Memory B cell (primary cell): ENCODE measurements around the gene GARIN6.

ENCODE experiments used
- ATAC-seq: fragments of 150-1000 bp; cut with Tn5 transposase; 2 replicates; pipeline ENCODE4 v1.10.0; 2021; ENCODE audit warnings: low read depth, mild to moderate bottlenecking, moderate library complexity
- DNase-seq, 2 donors: peaks; one replicate each; pipeline ENCODE4 v3.0.0; 2022; ENCODE audit warnings: low spot score in 2 of 2
- H3K27ac Mint-ChIP-seq: one replicate; pipeline ENCODE4 v1.8.0; 2022; ENCODE audit warnings: mild to moderate bottlenecking, moderate library complexity, mixed read lengths
- H3K27me3 Mint-ChIP-seq: one replicate; pipeline ENCODE4 v1.8.0; 2022; ENCODE audit warnings: mixed read lengths
- H3K36me3 Mint-ChIP-seq: one replicate; pipeline ENCODE4 v1.8.0; 2022; ENCODE audit warnings: mild to moderate bottlenecking, mixed read lengths
- H3K4me1 Mint-ChIP-seq: one replicate; pipeline ENCODE4 v1.8.0; 2022; ENCODE audit warnings: mixed read lengths
- H3K4me3 Mint-ChIP-seq: one replicate; pipeline ENCODE4 v1.8.0; 2022; ENCODE audit warnings: mild to moderate bottlenecking, moderate library complexity, mixed read lengths
- H3K9me3 Mint-ChIP-seq: one replicate; pipeline ENCODE4 v1.8.0; 2022; ENCODE audit warnings: mixed read lengths

The GARIN6 gene

GRCh38 chr12:99658671-99659349 is 11.3 kb downstream of the GARIN6 start:
- no peak overlapping the region for H3K4me3 Mint-ChIP-seq
- no peaks in the 10 kb centered on the region for H3K4me1 Mint-ChIP-seq
- no peak overlapping the region for H3K27ac Mint-ChIP-seq

GRCh38 chr12:99670635-99671034 is 23.1 kb downstream of the GARIN6 start:
- H3K4me3 Mint-ChIP-seq = no peak overlapping the region
- no peak for ATAC-seq
- no peaks in the 10 kb centered on the region for H3K4me1 Mint-ChIP-seq
- H3K36me3 Mint-ChIP-seq = no peaks in the 10 kb centered on the region
- H3K27me3 Mint-ChIP-seq = no peaks in the 10 kb centered on the region
- peaks cover 10% of the 10 kb centered on the region for H3K9me3 Mint-ChIP-seq
- no peak for DNase-seq
- no peak overlapping the region for H3K27ac Mint-ChIP-seq

More at GRCh38 chr12:99658671-99659349, 11.3 kb downstream of the GARIN6 start:
- Mint-ChIP-seq H3K36me3 (no peaks in the 10 kb centered on the region), H3K9me3 (peaks cover 1% of the 10 kb centered on the region), H3K27me3 (no peaks in the 10 kb centered on the region)
- ATAC-seq = no peak
- no peak for DNase-seq

GRCh38 chr12:99680276-99680675 is 32.7 kb downstream of the GARIN6 start:
- peaks cover 5% of the 10 kb centered on the region for H3K9me3 Mint-ChIP-seq
- DNase-seq (no peak), ATAC-seq (no peak)
- H3K4me1 Mint-ChIP-seq = no peaks in the 10 kb centered on the region
- H3K4me3 Mint-ChIP-seq = no peak overlapping the region
- no peaks in the 10 kb centered on the region for H3K36me3 Mint-ChIP-seq
- no peaks in the 10 kb centered on the region for H3K27me3 Mint-ChIP-seq
- no peak overlapping the region for H3K27ac Mint-ChIP-seq

GRCh38 chr12:99686142-99686541 is 38.6 kb downstream of the GARIN6 start:
- Mint-ChIP-seq H3K36me3 (no peaks in the 10 kb centered on the region), H3K4me3 (no peak overlapping the region), H3K27me3 (no peaks in the 10 kb centered on the region), H3K4me1 (no peaks in the 10 kb centered on the region), H3K27ac (no peak overlapping the region), H3K9me3 (peaks cover 12% of the 10 kb centered on the region)
- DNase-seq = no peak
- ATAC-seq = no peak

GRCh38 chr12:99695050-99695449 is 47.5 kb downstream of the GARIN6 start:
- Mint-ChIP-seq H3K9me3 (peaks cover 9% of the 10 kb centered on the region), H3K27ac (no peak overlapping the region), H3K27me3 (no peaks in the 10 kb centered on the region), H3K4me3 (no peak overlapping the region), H3K36me3 (no peaks in the 10 kb centered on the region), H3K4me1 (no peaks in the 10 kb centered on the region)
- ATAC-seq (no peak), DNase-seq (no peak)
